OCI-LY1 (cell line): ENCODE results near the gene SFTPA2.
"Not testable (repeated sequence)": the region's sequence is repeated elsewhere in the genome, so short reads cannot be mapped to it uniquely, and the experiment has no call there.

Source experiments
- H2AFZ ChIP-seq: fragments of 200-600 bp; sonication (generic), shearing (Covaris generic); 2 replicates; pipeline ENCODE4 v1.6.0; 2014; ENCODE audit warnings: antibody characterized with exemption, mild to moderate bottlenecking, low read length
- H3F3A ChIP-seq: fragments of 200-600 bp; sonication (generic), shearing (Covaris generic); 2 replicates; pipeline ENCODE4 v1.6.0; 2014; ENCODE audit warnings: mild to moderate bottlenecking, antibody characterized with exemption, low read length, moderate library complexity; ENCODE audit not compliant: insufficient read depth
- H3K27ac ChIP-seq: fragments of 200-600 bp; sonication (generic); 2 replicates; pipeline ENCODE4 v1.5.1; 2014; ENCODE audit warnings: low read length, mixed run types, mild to moderate bottlenecking, low read depth; ENCODE audit not compliant: poor library complexity, severe bottlenecking
- H3K27me3 ChIP-seq: fragments of 200-600 bp; sonication (generic); 2 replicates; pipeline ENCODE4 v1.6.0; 2014; ENCODE audit warnings: antibody characterized with exemption, mild to moderate bottlenecking, low read length, moderate library complexity; ENCODE audit not compliant: insufficient read depth
- H3K36me3 ChIP-seq: fragments of 200-600 bp; sonication (generic); 2 replicates; pipeline ENCODE4 v1.6.1; 2014; ENCODE audit warnings: mild to moderate bottlenecking, antibody characterized with exemption, low read length, moderate library complexity, mixed read lengths; ENCODE audit not compliant: insufficient read depth
- H3K4me1 ChIP-seq: fragments of 200-600 bp; sonication (generic); 2 replicates; pipeline ENCODE4 v1.5.1; 2014; ENCODE audit warnings: mild to moderate bottlenecking, low read length, moderate library complexity; ENCODE audit not compliant: insufficient read depth, severe bottlenecking
- H3K4me2 ChIP-seq: fragments of 200-600 bp; sonication (generic), shearing (Covaris generic); 2 replicates; pipeline ENCODE4 v1.6.1; 2014; ENCODE audit warnings: low read length
- H3K4me3 ChIP-seq: fragments of 200-600 bp; sonication (generic); 2 replicates; pipeline ENCODE4 v1.5.1; 2014; ENCODE audit warnings: low read length, low read depth, mild to moderate bottlenecking, mixed read lengths; ENCODE audit not compliant: poor library complexity, severe bottlenecking
- H3K79me2 ChIP-seq: fragments of 200-600 bp; shearing (Covaris generic); 2 replicates; pipeline ENCODE4 v1.6.1; 2016; ENCODE audit warnings: mixed run types, low read length, mixed read lengths; ENCODE audit not compliant: insufficient read depth
- H3K9ac ChIP-seq: fragments of 200-600 bp; sonication (generic), shearing (Covaris generic); 2 replicates; pipeline ENCODE4 v1.6.1; 2014; ENCODE audit warnings: mild to moderate bottlenecking, low read length, mixed read lengths
- H3K9me2 ChIP-seq: fragments of 200-600 bp; sonication (generic), shearing (Covaris generic); 2 replicates; pipeline ENCODE4 v1.6.1; 2014; ENCODE audit warnings: low read depth, mild to moderate bottlenecking, low read length, mixed read lengths
- H3K9me3 ChIP-seq: fragments of 200-600 bp; shearing (Covaris generic); 2 replicates; pipeline ENCODE4 v1.6.1; 2014; ENCODE audit warnings: low read length, mixed read lengths
- H4K20me1 ChIP-seq: fragments of 200-600 bp; sonication (generic), shearing (Covaris generic); 2 replicates; pipeline ENCODE4 v1.6.0; 2016; ENCODE audit warnings: mild to moderate bottlenecking, low read length; ENCODE audit not compliant: insufficient read depth
- CTCF ChIP-seq: fragments of 200-600 bp; sonication (generic), shearing (Covaris generic); IDR thresholded peaks from 2 replicates; pipeline ENCODE4 v1.5.1; 2017; ENCODE audit warnings: mild to moderate bottlenecking, antibody characterized with exemption, low read length, moderate library complexity, mixed read lengths
- EZH2 ChIP-seq: fragments of 200-600 bp; sonication (generic), shearing (Covaris generic); IDR thresholded peaks from 2 replicates; pipeline ENCODE4 v1.8.0; 2017; ENCODE audit warnings: borderline replicate concordance, mixed run types, mild to moderate bottlenecking, antibody characterized with exemption, low read length, moderate library complexity, mixed read lengths

Gene SFTPA2

GRCh38 chr10:79582096-79582495 lies 21.9 kb upstream of the SFTPA2 start:
- no peak overlapping the region for H2AFZ ChIP-seq
- no peaks in the 10 kb centered on the region for H3K4me1 ChIP-seq
- H3K79me2 ChIP-seq = no peaks in the 10 kb centered on the region
- H4K20me1 ChIP-seq = no peaks in the 10 kb centered on the region
- H3F3A ChIP-seq = no peaks in the 10 kb centered on the region
- no peaks in the 10 kb centered on the region for H3K9me2 ChIP-seq
- H3K9me3 ChIP-seq = no peaks in the 10 kb centered on the region
- no peaks in the 10 kb centered on the region for H3K36me3 ChIP-seq
- TF ChIP-seq CTCF (no peak), EZH2 (no peak)
- no peak overlapping the region for H3K4me3 ChIP-seq
- H3K4me2 ChIP-seq = no peak overlapping the region
- H3K27ac ChIP-seq = no peak overlapping the region
- no peaks in the 10 kb centered on the region for H3K27me3 ChIP-seq
- no peak overlapping the region for H3K9ac ChIP-seq

GRCh38 chr10:79581044-79581443 lies 20.8 kb upstream of the SFTPA2 start:
- no peak overlapping the region for H3K4me3 ChIP-seq
- H3K79me2 ChIP-seq = no peaks in the 10 kb centered on the region
- no peak for TF ChIP-seq EZH2
- no peak for TF ChIP-seq CTCF
- H3K27ac ChIP-seq = no peak overlapping the region
- no peaks in the 10 kb centered on the region for H3K9me2 ChIP-seq
- no peaks in the 10 kb centered on the region for H3K27me3 ChIP-seq
- H3K36me3 ChIP-seq = no peaks in the 10 kb centered on the region
- no peaks in the 10 kb centered on the region for H3F3A ChIP-seq
- H3K9ac ChIP-seq = no peak overlapping the region
- no peaks in the 10 kb centered on the region for H3K9me3 ChIP-seq
- no peak overlapping the region for H2AFZ ChIP-seq
- H3K4me1 ChIP-seq = no peaks in the 10 kb centered on the region
- H3K4me2 ChIP-seq = no peak overlapping the region
- H4K20me1 ChIP-seq = no peaks in the 10 kb centered on the region

- no peak for TF ChIP-seq EZH2
- Histone ChIP-seq H3K4me3 (no peak overlapping the region), H4K20me1 (no peaks in the 10 kb centered on the region), H3K27ac (no peak overlapping the region), H3K9me2 (no peaks in the 10 kb centered on the region), H3K9me3 (no peaks in the 10 kb centered on the region), H3K4me2 (no peak overlapping the region), H2AFZ (no peak overlapping the region), H3K36me3 (no peaks in the 10 kb centered on the region), H3K27me3 (no peaks in the 10 kb centered on the region), H3K79me2 (no peaks in the 10 kb centered on the region), H3K4me1 (no peaks in the 10 kb centered on the region), H3K9ac (no peak overlapping the region), H3F3A (no peaks in the 10 kb centered on the region)
Measured at GRCh38 chr10:79579361-79579760, 19.2 kb upstream of the SFTPA2 start.

GRCh38 chr10:79570624-79571023 lies 10.4 kb upstream of the SFTPA2 start:
- not testable (repeated sequence) for H2AFZ ChIP-seq, H3K4me3 ChIP-seq, H3K36me3 ChIP-seq, H3K9me2 ChIP-seq, H3K27me3 ChIP-seq, H3K4me1 ChIP-seq, H3K79me2 ChIP-seq, H3K4me2 ChIP-seq, H3F3A ChIP-seq, H3K27ac ChIP-seq, H3K9ac ChIP-seq, H3K9me3 ChIP-seq, H4K20me1 ChIP-seq
